Measurements from ENCODE around the gene BPI.
"Not testable (repeated sequence)": the region's sequence is repeated elsewhere in the genome, so short reads cannot be mapped to it uniquely, and the experiment has no call there.

BPI gene

DNA sequence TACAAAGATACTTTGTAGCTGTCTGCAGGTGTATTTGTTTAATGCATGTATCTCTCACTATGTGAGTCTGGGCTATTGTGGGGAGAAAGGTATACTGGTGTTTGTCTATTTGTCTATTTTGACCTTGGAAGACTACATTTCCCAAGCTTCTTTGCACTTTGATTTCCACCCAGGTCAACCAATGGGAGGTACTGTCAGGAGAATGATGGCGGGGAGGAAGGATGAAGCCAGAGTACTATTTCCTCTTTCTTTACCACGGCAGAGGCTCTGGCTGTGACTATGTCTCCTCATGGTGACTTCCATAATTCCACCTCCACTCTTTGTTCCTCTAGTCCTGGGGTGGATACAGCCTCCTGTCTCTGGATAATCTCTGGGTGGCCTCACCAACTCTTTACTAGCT, 65.4 kb downstream of the BPI start:
- no peak overlapping the region for H3K27ac ChIP-seq (ENCODE audit: low read depth, low read length)
- no peaks in the 10 kb centered on the region for H3K36me3 ChIP-seq (ENCODE audit: control insufficient read depth in 5 of 5, insufficient read depth in 5 of 5, low read length in 5 of 5)
- H3K4me1 ChIP-seq (ENCODE audit: control insufficient read depth in 5 of 5, insufficient read depth in 5 of 5, low read length in 5 of 5) = peaks cover 0 to 11% (median 3%) of the 10 kb centered on the region in 5 donors
- no peak overlapping the region for H3K9ac ChIP-seq (ENCODE audit: low read length in 5 of 5)
- no peaks in the 10 kb centered on the region for H3K27me3 ChIP-seq (ENCODE audit: control insufficient read depth in 5 of 5, insufficient read depth in 4 of 5, low read length in 5 of 5)
- H3K4me3 ChIP-seq (ENCODE audit: low read depth in 1 of 5, low read length in 5 of 5) = no peak overlapping the region
- H3K9me3 ChIP-seq (ENCODE audit: control insufficient read depth in 5 of 5, low read length in 5 of 5) = no peaks in the 10 kb centered on the region

- Histone ChIP-seq H3K4me1 (ENCODE audit: control insufficient read depth in 5 of 5, insufficient read depth in 5 of 5, low read length in 5 of 5) (peaks cover 0 to 11% (median 3%) of the 10 kb centered on the region in 5 donors), H3K9me3 (ENCODE audit: control insufficient read depth in 5 of 5, low read length in 5 of 5) (no peaks in the 10 kb centered on the region), H3K36me3 (ENCODE audit: control insufficient read depth in 5 of 5, insufficient read depth in 5 of 5, low read length in 5 of 5) (no peaks in the 10 kb centered on the region), H3K27ac (ENCODE audit: low read depth, low read length) (no peak overlapping the region), H3K4me3 (ENCODE audit: low read depth in 1 of 5, low read length in 5 of 5) (no peak overlapping the region), H3K9ac (ENCODE audit: low read length in 5 of 5) (no peak overlapping the region), H3K27me3 (ENCODE audit: control insufficient read depth in 5 of 5, insufficient read depth in 4 of 5, low read length in 5 of 5) (no peaks in the 10 kb centered on the region)
Measured at GRCh38 chr20:38372806-38373205, 68.8 kb downstream of the BPI start.

DNA sequence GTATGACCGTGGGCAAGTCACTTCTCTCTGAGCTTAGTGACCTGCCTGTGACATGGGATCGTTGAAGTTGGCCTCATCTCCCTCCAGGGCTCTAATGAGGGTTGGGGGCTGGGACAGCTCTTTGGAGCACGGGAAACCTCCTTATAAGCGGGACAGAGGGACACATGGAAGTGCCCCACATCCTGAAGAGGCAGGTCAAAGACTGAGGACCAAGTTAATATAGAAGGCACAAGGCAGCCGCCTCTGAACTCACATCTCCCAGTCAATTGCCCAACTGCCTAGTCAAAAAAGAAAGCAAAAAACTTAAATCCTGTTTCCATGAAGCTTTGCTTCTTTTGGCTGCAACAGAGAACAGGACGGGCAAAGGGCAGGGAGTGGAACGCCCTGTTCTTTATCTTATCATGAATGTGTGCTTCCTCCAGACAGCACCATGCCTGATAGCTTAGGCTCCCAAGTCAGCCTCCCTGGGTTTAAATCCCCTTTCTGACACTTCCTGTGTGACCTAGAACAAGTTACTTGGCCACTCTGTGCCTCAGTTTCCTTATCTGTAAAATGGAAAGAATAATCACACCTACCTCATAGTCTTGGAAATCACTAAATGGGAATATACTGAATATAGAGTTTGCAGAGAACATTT, 69.4 kb downstream of the BPI start:
- H3K4me1 ChIP-seq (ENCODE audit: control insufficient read depth in 5 of 5, insufficient read depth in 5 of 5, low read length in 5 of 5) = peaks cover 0 to 11% (median 3%) of the 10 kb centered on the region in 5 donors
- no peak overlapping the region for H3K9ac ChIP-seq (ENCODE audit: low read length in 5 of 5)
- no peaks in the 10 kb centered on the region for H3K9me3 ChIP-seq (ENCODE audit: control insufficient read depth in 5 of 5, low read length in 5 of 5)
- no peaks in the 10 kb centered on the region for H3K36me3 ChIP-seq (ENCODE audit: control insufficient read depth in 5 of 5, insufficient read depth in 5 of 5, low read length in 5 of 5)
- H3K27me3 ChIP-seq (ENCODE audit: control insufficient read depth in 5 of 5, insufficient read depth in 4 of 5, low read length in 5 of 5) = no peaks in the 10 kb centered on the region
- H3K27ac ChIP-seq (ENCODE audit: low read depth, low read length) = no peak overlapping the region
- no peak overlapping the region for H3K4me3 ChIP-seq (ENCODE audit: low read depth in 1 of 5, low read length in 5 of 5)

DNA sequence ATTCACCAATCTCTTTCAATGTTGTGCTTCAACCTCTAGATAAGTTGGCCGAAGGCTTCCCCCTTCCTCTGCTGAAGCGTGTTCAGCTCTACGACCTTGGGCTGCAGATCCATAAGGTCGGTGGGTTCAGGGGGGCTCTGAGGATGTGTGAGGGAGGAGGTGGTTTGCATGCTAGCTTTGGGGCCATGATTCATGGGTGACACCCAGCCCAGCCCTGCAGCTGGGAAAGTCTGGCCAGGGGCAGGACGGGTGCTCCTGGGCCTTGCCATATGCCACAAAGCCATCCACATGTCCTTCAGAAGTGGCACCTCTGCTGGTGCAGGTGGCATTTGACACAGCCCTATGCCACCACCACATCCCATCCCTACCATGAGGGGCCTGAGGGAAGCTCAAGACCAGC, 69.9 kb downstream of the BPI start:
- Histone ChIP-seq H3K9ac (ENCODE audit: low read length in 5 of 5) (no peak overlapping the region), H3K4me1 (ENCODE audit: control insufficient read depth in 5 of 5, insufficient read depth in 5 of 5, low read length in 5 of 5) (peaks cover 0 to 11% (median 3%) of the 10 kb centered on the region in 5 donors), H3K9me3 (ENCODE audit: control insufficient read depth in 5 of 5, low read length in 5 of 5) (no peaks in the 10 kb centered on the region), H3K36me3 (ENCODE audit: control insufficient read depth in 5 of 5, insufficient read depth in 5 of 5, low read length in 5 of 5) (no peaks in the 10 kb centered on the region), H3K27ac (ENCODE audit: low read depth, low read length) (no peak overlapping the region), H3K4me3 (ENCODE audit: low read depth in 1 of 5, low read length in 5 of 5) (no peak overlapping the region), H3K27me3 (ENCODE audit: control insufficient read depth in 5 of 5, insufficient read depth in 4 of 5, low read length in 5 of 5) (no peaks in the 10 kb centered on the region)

- Histone ChIP-seq H3K9me3 (ENCODE audit: control insufficient read depth in 5 of 5, low read length in 5 of 5) (no peaks in the 10 kb centered on the region), H3K4me3 (ENCODE audit: low read depth in 1 of 5, low read length in 5 of 5) (no peak overlapping the region), H3K36me3 (ENCODE audit: control insufficient read depth in 5 of 5, insufficient read depth in 5 of 5, low read length in 5 of 5) (no peaks in the 10 kb centered on the region), H3K9ac (ENCODE audit: low read length in 5 of 5) (no peak overlapping the region), H3K27ac (ENCODE audit: low read depth, low read length) (no peak overlapping the region), H3K27me3 (ENCODE audit: control insufficient read depth in 5 of 5, insufficient read depth in 4 of 5, low read length in 5 of 5) (no peaks in the 10 kb centered on the region), H3K4me1 (ENCODE audit: control insufficient read depth in 5 of 5, insufficient read depth in 5 of 5, low read length in 5 of 5) (peaks cover 0 to 11% (median 3%) of the 10 kb centered on the region in 5 donors)
Measured at GRCh38 chr20:38377039-38377685, 73.2 kb downstream of the BPI start.

- H3K27ac ChIP-seq (ENCODE audit: low read depth, low read length); H3K36me3 ChIP-seq (ENCODE audit: control insufficient read depth in 5 of 5, insufficient read depth in 5 of 5, low read length in 5 of 5); H3K9me3 ChIP-seq (ENCODE audit: control insufficient read depth in 5 of 5, low read length in 5 of 5); H3K27me3 ChIP-seq (ENCODE audit: control insufficient read depth in 5 of 5, insufficient read depth in 4 of 5, low read length in 5 of 5); H3K9ac ChIP-seq (ENCODE audit: low read length in 5 of 5); H3K4me3 ChIP-seq (ENCODE audit: low read depth in 1 of 5, low read length in 5 of 5); H3K4me1 ChIP-seq (ENCODE audit: control insufficient read depth in 5 of 5, insufficient read depth in 5 of 5, low read length in 5 of 5): not testable (repeated sequence)
Measured at GRCh38 chr20:38377838-38378237, 73.9 kb downstream of the BPI start.

GRCh38 chr20:38383147-38383546, 79.2 kb downstream of the BPI start:
- Histone ChIP-seq H3K27ac (ENCODE audit: low read depth, low read length) (no peak overlapping the region), H3K9me3 (ENCODE audit: control insufficient read depth in 5 of 5, low read length in 5 of 5) (no peaks in the 10 kb centered on the region), H3K4me1 (ENCODE audit: control insufficient read depth in 5 of 5, insufficient read depth in 5 of 5, low read length in 5 of 5) (no peaks in the 10 kb centered on the region), H3K27me3 (ENCODE audit: control insufficient read depth in 5 of 5, insufficient read depth in 4 of 5, low read length in 5 of 5) (no peaks in the 10 kb centered on the region), H3K9ac (ENCODE audit: low read length in 5 of 5) (no peak overlapping the region), H3K36me3 (ENCODE audit: control insufficient read depth in 5 of 5, insufficient read depth in 5 of 5, low read length in 5 of 5) (no peaks in the 10 kb centered on the region), H3K4me3 (ENCODE audit: low read depth in 1 of 5, low read length in 5 of 5) (no peak overlapping the region)

- H3K36me3 ChIP-seq (ENCODE audit: control insufficient read depth in 5 of 5, insufficient read depth in 5 of 5, low read length in 5 of 5) = no peaks in the 10 kb centered on the region
- H3K27me3 ChIP-seq (ENCODE audit: control insufficient read depth in 5 of 5, insufficient read depth in 4 of 5, low read length in 5 of 5) = no peaks in the 10 kb centered on the region
- H3K4me1 ChIP-seq (ENCODE audit: control insufficient read depth in 5 of 5, insufficient read depth in 5 of 5, low read length in 5 of 5) = no peaks in the 10 kb centered on the region
- no peak overlapping the region for H3K9ac ChIP-seq (ENCODE audit: low read length in 5 of 5)
- H3K27ac ChIP-seq (ENCODE audit: low read depth, low read length) = no peak overlapping the region
- no peak overlapping the region for H3K4me3 ChIP-seq (ENCODE audit: low read depth in 1 of 5, low read length in 5 of 5)
- H3K9me3 ChIP-seq (ENCODE audit: control insufficient read depth in 5 of 5, low read length in 5 of 5) = no peaks in the 10 kb centered on the region
Measured at GRCh38 chr20:38386004-38386403, 82.0 kb downstream of the BPI start.

- no peak overlapping the region for H3K27ac ChIP-seq (ENCODE audit: low read depth, low read length)
- no peaks in the 10 kb centered on the region for H3K9me3 ChIP-seq (ENCODE audit: control insufficient read depth in 5 of 5, low read length in 5 of 5)
- H3K36me3 ChIP-seq (ENCODE audit: control insufficient read depth in 5 of 5, insufficient read depth in 5 of 5, low read length in 5 of 5) = no peaks in the 10 kb centered on the region
Measured at GRCh38 chr20:38386851-38387250, 82.9 kb downstream of the BPI start.

More at GRCh38 chr20:38386851-38387250, 82.9 kb downstream of the BPI start:
- H3K4me3 ChIP-seq (ENCODE audit: low read depth in 1 of 5, low read length in 5 of 5) = no peak overlapping the region
- H3K4me1 ChIP-seq (ENCODE audit: control insufficient read depth in 5 of 5, insufficient read depth in 5 of 5, low read length in 5 of 5) = no peaks in the 10 kb centered on the region
- H3K27me3 ChIP-seq (ENCODE audit: control insufficient read depth in 5 of 5, insufficient read depth in 4 of 5, low read length in 5 of 5) = no peaks in the 10 kb centered on the region
- no peak overlapping the region for H3K9ac ChIP-seq (ENCODE audit: low read length in 5 of 5)
